Measurements from ENCODE around the gene MAOA. TPM values are rescaled to one million over a fixed set of nuclear protein-coding genes. Genes with fewer than 3 reads are reported as not detected.
"Not testable (repeated sequence)": the region's sequence is repeated elsewhere in the genome, so short reads cannot be mapped to it uniquely, and the experiment has no call there.

Gene MAOA
- polyA plus RNA-seq, 1 experiment = 0.10 TPM

- Histone ChIP-seq H3K4me3 (ENCODE audit: low read depth, low read length) (no peak overlapping the region), H3K27me3 (ENCODE audit: control insufficient read depth, insufficient read depth, low read length) (no peaks in the 10 kb centered on the region), H3K36me3 (ENCODE audit: control insufficient read depth, insufficient read depth, low read length) (no peaks in the 10 kb centered on the region)
- DNase-seq (ENCODE audit: low read depth) = no peak
- ChIA-PET CTCF (no interaction called here), POLR2A (no interaction called here)
- TF ChIP-seq, protein P1, sequence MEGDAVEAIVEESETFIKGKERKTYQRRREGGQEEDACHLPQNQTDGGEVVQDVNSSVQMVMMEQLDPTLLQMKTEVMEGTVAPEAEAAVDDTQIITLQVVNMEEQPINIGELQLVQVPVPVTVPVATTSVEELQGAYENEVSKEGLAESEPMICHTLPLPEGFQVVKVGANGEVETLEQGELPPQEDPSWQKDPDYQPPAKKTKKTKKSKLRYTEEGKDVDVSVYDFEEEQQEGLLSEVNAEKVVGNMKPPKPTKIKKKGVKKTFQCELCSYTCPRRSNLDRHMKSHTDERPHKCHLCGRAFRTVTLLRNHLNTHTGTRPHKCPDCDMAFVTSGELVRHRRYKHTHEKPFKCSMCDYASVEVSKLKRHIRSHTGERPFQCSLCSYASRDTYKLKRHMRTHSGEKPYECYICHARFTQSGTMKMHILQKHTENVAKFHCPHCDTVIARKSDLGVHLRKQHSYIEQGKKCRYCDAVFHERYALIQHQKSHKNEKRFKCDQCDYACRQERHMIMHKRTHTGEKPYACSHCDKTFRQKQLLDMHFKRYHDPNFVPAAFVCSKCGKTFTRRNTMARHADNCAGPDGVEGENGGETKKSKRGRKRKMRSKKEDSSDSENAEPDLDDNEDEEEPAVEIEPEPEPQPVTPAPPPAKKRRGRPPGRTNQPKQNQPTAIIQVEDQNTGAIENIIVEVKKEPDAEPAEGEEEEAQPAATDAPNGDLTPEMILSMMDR (IDR thresholded peaks at IDR 0.05; ENCODE audit: insufficient read depth, low read depth, low read length) = no peak
Measured at GRCh38 chrX:43720082-43720481, 64.0 kb downstream of the MAOA start.

DNA sequence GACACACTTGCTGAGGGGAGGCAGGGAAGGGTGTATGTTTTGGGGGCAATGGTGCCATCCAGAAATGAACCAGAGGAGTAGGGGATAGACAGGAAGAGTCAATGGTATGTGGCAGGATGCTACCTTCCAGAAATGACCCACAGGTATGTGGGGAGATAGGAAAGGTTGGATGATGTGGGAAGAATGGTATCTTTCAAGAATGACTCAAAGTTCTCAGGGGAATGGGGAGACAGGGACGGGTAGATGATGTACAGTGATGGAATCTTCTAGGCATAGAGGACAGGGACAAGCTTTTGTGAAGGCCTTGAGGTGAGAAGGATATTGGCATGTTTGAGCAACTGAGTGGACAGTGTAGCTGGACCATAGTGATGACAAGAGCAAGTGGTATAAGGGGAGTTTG is 64.9 kb downstream of the MAOA start:
- H3K27me3 ChIP-seq (ENCODE audit: control insufficient read depth, insufficient read depth, low read length) = no peaks in the 10 kb centered on the region
- no peaks in the 10 kb centered on the region for H3K36me3 ChIP-seq (ENCODE audit: control insufficient read depth, insufficient read depth, low read length)
- CTCF ChIA-PET = no interaction called here
- DNase-seq (ENCODE audit: low read depth) = no peak
- no peak overlapping the region for H3K4me3 ChIP-seq (ENCODE audit: low read depth, low read length)
- POLR2A ChIA-PET = no interaction called here
- TF ChIP-seq, protein P1 (IDR thresholded peaks at IDR 0.05; ENCODE audit: insufficient read depth, low read depth, low read length) = no peak

DNA sequence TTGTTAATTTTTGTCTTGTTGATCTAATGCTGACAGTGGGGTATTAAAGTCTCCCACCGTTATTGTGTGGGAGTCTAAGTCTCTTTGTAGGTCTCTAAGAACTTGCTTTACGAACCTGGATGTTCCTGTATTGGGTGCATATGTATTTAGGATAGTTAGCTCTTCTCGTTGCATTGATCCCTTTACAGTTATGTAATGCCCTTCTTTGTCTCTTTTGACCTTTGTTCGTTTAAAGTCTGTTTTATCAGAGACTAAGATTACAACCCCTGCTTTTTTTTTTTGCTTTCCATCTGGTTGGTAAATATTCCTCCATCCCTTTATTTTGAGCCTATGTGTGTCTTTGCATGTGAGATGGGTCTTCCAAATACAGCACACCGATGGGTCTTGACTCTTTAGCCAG is 69.1 kb downstream of the MAOA start:
- POLR2A ChIA-PET = not testable (repeated sequence)

GRCh38 chrX:43727254-43727653 is 71.2 kb downstream of the MAOA start:
- DNase-seq (ENCODE audit: low read depth); CTCF ChIA-PET; H3K27me3 ChIP-seq (ENCODE audit: control insufficient read depth, insufficient read depth, low read length); H3K36me3 ChIP-seq (ENCODE audit: control insufficient read depth, insufficient read depth, low read length); POLR2A ChIA-PET; H3K4me3 ChIP-seq (ENCODE audit: low read depth, low read length): not testable (repeated sequence)

More for the DNA sequence above, 69.1 kb downstream of the MAOA start:
- DNase-seq (ENCODE audit: low read depth); H3K36me3 ChIP-seq (ENCODE audit: control insufficient read depth, insufficient read depth, low read length); H3K4me3 ChIP-seq (ENCODE audit: low read depth, low read length); CTCF ChIA-PET; H3K27me3 ChIP-seq (ENCODE audit: control insufficient read depth, insufficient read depth, low read length): not testable (repeated sequence)

DNA sequence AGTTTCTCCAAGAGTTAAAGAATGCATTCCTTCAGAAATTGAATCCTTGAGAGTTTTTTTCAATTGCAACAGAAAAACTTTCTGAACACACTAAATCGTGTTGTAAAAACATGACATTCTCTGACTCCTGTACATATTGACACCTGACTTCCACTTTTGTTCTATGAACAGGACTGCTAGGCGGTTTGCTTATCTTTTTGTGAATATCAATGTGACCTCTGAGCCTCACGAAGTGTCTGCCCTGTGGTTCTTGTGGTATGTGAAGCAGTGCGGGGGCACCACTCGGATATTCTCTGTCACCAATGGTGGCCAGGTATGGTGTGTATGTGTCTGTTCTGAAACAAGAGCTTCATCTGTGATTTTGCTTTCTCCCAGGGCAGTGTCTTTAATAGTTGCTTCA is 71.9 kb downstream of the MAOA start:
- TF ChIP-seq, protein P1 (IDR thresholded peaks at IDR 0.05; ENCODE audit: insufficient read depth, low read depth, low read length) = no peak
- no peak for DNase-seq (ENCODE audit: low read depth)
- POLR2A ChIA-PET = no interaction called here
- no peaks in the 10 kb centered on the region for H3K27me3 ChIP-seq (ENCODE audit: control insufficient read depth, insufficient read depth, low read length)
- CTCF ChIA-PET = no interaction called here
- H3K4me3 ChIP-seq (ENCODE audit: low read depth, low read length) = no peak overlapping the region
- no peaks in the 10 kb centered on the region for H3K36me3 ChIP-seq (ENCODE audit: control insufficient read depth, insufficient read depth, low read length)

DNA sequence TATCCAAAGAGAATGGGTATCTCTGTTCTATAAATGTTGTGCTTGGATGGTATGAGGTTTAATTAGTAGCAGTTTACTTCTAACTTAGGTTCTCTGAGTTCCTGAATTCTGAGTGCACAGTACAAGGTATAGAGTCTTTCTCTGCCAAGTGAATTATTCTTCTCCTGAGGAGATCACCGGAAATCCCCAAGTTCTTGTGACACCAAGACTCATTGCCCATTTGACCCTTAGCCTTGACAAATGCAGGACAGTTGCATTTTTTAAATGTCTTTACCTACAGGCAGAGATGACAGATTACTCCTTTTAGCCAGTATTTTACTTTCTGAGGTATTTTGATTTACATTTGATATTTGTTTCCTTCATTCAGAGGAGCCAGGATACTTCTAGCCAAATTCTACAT is 72.9 kb downstream of the MAOA start:
- POLR2A ChIA-PET = no interaction called here

More for the DNA sequence above, 72.9 kb downstream of the MAOA start:
- TF ChIP-seq, protein P1 (IDR thresholded peaks at IDR 0.05; ENCODE audit: insufficient read depth, low read depth, low read length) = no peak
- no peak for DNase-seq (ENCODE audit: low read depth)
- CTCF ChIA-PET = no interaction called here
- Histone ChIP-seq H3K36me3 (ENCODE audit: control insufficient read depth, insufficient read depth, low read length) (no peaks in the 10 kb centered on the region), H3K27me3 (ENCODE audit: control insufficient read depth, insufficient read depth, low read length) (no peaks in the 10 kb centered on the region), H3K4me3 (ENCODE audit: low read depth, low read length) (no peak overlapping the region)

All from BJ (cell line).